ENCODE results near the gene SATB2. TPM values are rescaled to one million over a fixed set of nuclear protein-coding genes. Genes with fewer than 3 reads are reported as not detected.
A peak's percentile ranks its signal among the peaks of the same experiment; 100 is the strongest.

Gene SATB2
- total and polyA plus RNA-seq, 2 experiments from 2014 or later, result 1.6 to 6.0 TPM

- H3K9me2 ChIP-seq (ENCODE audit: insufficient read depth), result no peaks in the 10 kb centered on the region
- H3K4me1 ChIP-seq (ENCODE audit: insufficient read depth), result peaks cover 39% of the 10 kb centered on the region
- peaks cover 81% of the 10 kb centered on the region for H3K27me3 ChIP-seq (ENCODE audit: insufficient read depth)
- Mint-ChIP-seq H3K27ac (no peak overlapping the region), H3K27me3 (ENCODE audit: insufficient read depth, low read depth, poor library complexity) (peaks cover 81% of the 10 kb centered on the region), H3K36me3 (ENCODE audit: low read depth) (no peaks in the 10 kb centered on the region), H3K4me1 (peaks cover 27% of the 10 kb centered on the region), H3K4me3 (peak overlapping the region; percentile 74; the same call in 2 of the 3 replicates), H3K9me3 (peaks cover 5% of the 10 kb centered on the region; the same call in 2 of the 3 replicates)
- H2AFZ ChIP-seq, result no peak overlapping the region
- H3K4me2 ChIP-seq, result peak overlapping the region; percentile 96
- H3K27ac ChIP-seq (ENCODE audit: low read depth), result no peak overlapping the region
- H3K4me3 ChIP-seq, result peak overlapping the region; percentile 81
- H3K79me2 ChIP-seq (replicated peaks; ENCODE audit: insufficient read depth), result no peaks in the 10 kb centered on the region
- H3K36me3 ChIP-seq (ENCODE audit: insufficient read depth), result no peaks in the 10 kb centered on the region
- H3F3A ChIP-seq (replicated peaks; ENCODE audit: low read depth), result peaks cover 17% of the 10 kb centered on the region
- no peak for ATAC-seq
- no peak for DNase-seq (ENCODE audit: low spot score)
- H4K20me1 ChIP-seq (replicated peaks; ENCODE audit: insufficient read depth), result no peaks in the 10 kb centered on the region
- TF ChIP-seq ZNF331 (CRISPR knock-in tag; IDR thresholded peaks at IDR 0.05; ENCODE audit: low read depth) (no peak), ZNF462 (CRISPR knock-in tag; IDR thresholded peaks at IDR 0.05) (no peak), EZH2phosphoT487 (IDR thresholded peaks at IDR 0.05; ENCODE audit: unreplicated experiment) (no peak), STAT1 (IDR thresholded peaks at IDR 0.05; ENCODE audit: unreplicated experiment) (no peak), CTCF (conservative IDR thresholded peaks at IDR 0.05; ENCODE audit: low read depth in 2 of 2) (no peak), ZNF114 (CRISPR knock-in tag; IDR thresholded peaks at IDR 0.05) (no peak), JUNB (IDR thresholded peaks at IDR 0.05; ENCODE audit: unreplicated experiment) (no peak), POLR2AphosphoS5 (IDR thresholded peaks at IDR 0.05; ENCODE audit: low read depth) (no peak), EZH2 (IDR thresholded peaks at IDR 0.05; ENCODE audit: low read depth, unreplicated experiment) (no peak), CREB1 (CRISPR knock-in tag; IDR thresholded peaks at IDR 0.05; ENCODE audit: low read depth) (no peak), NANOG (IDR thresholded peaks at IDR 0.05; ENCODE audit: borderline replicate concordance) (no peak), REST (IDR thresholded peaks at IDR 0.05; ENCODE audit: unreplicated experiment) (no peak), ETS1 (IDR thresholded peaks at IDR 0.05) (no peak)
Observed at GRCh38 chr2:199460846-199461710, 3.3 kb upstream of the SATB2 start.
